Right atrium auricular region (tissue), 2 donors: ENCODE data around the gene ANKRD16. TPM values are rescaled to one million over a fixed set of nuclear protein-coding genes. Genes with fewer than 3 reads are reported as not detected.

ENCODE experiments used
- DNase-seq: peaks from one replicate; pipeline ENCODE4 v3.0.0-alpha.2; 2019; ENCODE audit warnings: low spot score
- H3K27ac ChIP-seq, 2 donors: fragments of 200-600 bp; sonication (generic); 1 replicate in 1 of 2; 2 replicates in 1 of 2; pipeline ENCODE4 v1.5.1; 2016 to 2019
- H3K27me3 ChIP-seq, 2 donors: fragments of 200-600 bp; sonication (generic); one replicate each; pipeline versions ENCODE4 v1.5.1 to v1.6.0; 2017 to 2019
- H3K36me3 ChIP-seq: fragments of 200-600 bp; sonication (generic); one replicate; pipeline ENCODE4 v1.5.1; 2016
- H3K4me1 ChIP-seq, 2 donors: fragments of 200-600 bp; sonication (generic); one replicate each; pipeline versions ENCODE4 v1.5.1 to v1.6.0; 2017 to 2019
- H3K4me3 ChIP-seq, 2 donors: fragments of 200-600 bp; sonication (generic); 1 replicate in 1 of 2; 2 replicates in 1 of 2; pipeline ENCODE4 v1.5.1; 2017 to 2019; ENCODE audit warnings: mild to moderate bottlenecking in 1 of 2, moderate library complexity in 1 of 2
- H3K9me3 ChIP-seq, 2 donors: fragments of 200-600 bp; sonication (generic); one replicate each; pipeline ENCODE4 v1.5.1; 2019
- CTCF ChIP-seq, 2 donors: fragments of 200-600 bp; sonication (generic); IDR thresholded peaks; one replicate each; pipeline ENCODE4 v1.5.1; 2019; ENCODE audit warnings: antibody characterized with exemption in 2 of 2
- total RNA-seq, 2 donors: library from RNA; depleted of rRNA; stranded (reverse); fragments of >200 nt; gene quantifications; one replicate each; pipeline ENCODE4 v1.1.0, GENCODE V29; 2016

The ANKRD16 gene
- 1 to 10 TPM; 1.9 to 3.5 TPM for total RNA-seq

DNA sequence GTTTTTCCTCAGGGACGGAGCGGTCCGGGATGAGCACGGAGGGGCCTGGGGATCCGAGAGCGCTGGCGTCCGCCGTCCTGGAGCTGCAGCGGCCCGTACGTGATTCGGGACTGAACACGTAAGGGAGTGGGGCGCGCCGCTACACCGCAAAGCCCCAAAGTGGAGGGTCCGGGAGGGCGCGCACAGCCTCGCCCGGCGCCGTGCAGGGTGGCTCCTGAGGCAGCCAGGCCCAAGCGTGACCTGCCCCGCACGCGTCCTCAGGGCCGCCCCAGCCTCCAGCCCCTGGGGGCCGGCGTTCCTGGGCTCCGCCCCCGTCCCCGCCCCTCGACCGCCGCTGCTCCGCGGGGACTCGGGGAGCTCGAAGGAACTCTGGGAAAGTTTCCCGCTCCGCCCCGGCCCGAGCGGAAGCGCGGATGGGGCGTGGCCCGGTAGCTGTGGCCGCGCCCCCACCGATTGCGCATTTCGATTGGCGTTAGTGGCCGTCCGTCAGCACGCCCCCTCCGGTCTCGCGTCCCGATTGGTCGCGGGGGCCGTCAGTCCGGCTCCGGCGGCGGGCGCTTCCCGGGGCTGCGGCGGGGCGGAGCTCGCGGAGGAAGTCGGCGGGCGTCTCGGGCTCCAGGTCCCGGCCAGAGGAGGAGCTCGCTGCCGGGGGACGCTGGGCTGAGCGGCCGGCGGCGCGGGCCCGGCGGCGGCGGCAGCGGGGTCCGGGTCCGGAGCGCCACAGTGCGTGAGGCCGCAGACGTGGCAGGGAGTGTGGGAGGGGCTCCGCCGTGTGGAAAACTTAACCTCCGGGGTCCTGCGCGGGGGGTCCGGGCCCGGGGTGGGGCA is at the start of gene ANKRD16, which contains the start of gene FBH1:
ANKRD16 (minus strand) TSS at position 270 of the 828 bp plus-strand sequence. CDS start 539 bp downstream, outside the sequence.
FBH1 (plus strand) TSS at position 620 of the 828 bp plus-strand sequence; CDS start at position 723, 103 bp downstream.
- DNase-seq, result peak; percentile 98
- Histone ChIP-seq H3K36me3 (peaks cover 19% of the 10 kb centered on the region), H3K27ac (peak within 1 kb of the TSS; percentile 87 to 88), H3K4me3 (peak within 1 kb of the TSS; percentile 83 to 86), H3K9me3 (no peaks in the 10 kb centered on the region), H3K4me1 (peaks cover 0 to 54% of the 10 kb centered on the region in 2 donors), H3K27me3 (no peaks in the 10 kb centered on the region)
- TF ChIP-seq CTCF (IDR thresholded peaks at IDR 0.05), result no peak

GRCh38 chr10:5938291-5938690 is 48.6 kb upstream of the ANKRD16 start:
- Histone ChIP-seq H3K27me3 (no peaks in the 10 kb centered on the region), H3K36me3 (peaks cover 36% of the 10 kb centered on the region), H3K4me1 (peaks cover 0 to 30% of the 10 kb centered on the region in 2 donors), H3K4me3 (no peak overlapping the region), H3K27ac (no peak overlapping the region), H3K9me3 (no peaks in the 10 kb centered on the region)
- no peak for DNase-seq
- TF ChIP-seq CTCF (IDR thresholded peaks at IDR 0.05), result no peak

DNA sequence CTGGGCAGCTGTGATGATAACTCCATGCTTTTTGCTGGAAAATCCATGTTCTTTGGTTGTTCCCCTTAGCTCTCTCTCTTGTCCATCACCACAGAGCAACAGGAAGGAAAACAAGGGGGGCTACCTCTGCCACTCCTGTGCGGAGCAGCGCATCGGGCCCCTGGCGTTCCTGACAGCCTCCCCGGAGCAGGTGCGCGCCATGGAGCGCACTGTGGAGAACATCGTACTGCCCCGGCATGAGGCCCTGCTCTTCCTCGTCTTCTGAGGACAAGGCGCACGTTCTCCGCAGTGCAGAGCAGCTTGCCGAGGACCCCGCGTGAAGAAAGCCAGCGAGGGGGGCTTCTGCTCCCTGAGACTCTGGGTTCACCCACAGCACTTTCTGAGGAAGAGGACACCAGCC is 47.3 kb upstream of the ANKRD16 start:
- Histone ChIP-seq H3K9me3 (no peaks in the 10 kb centered on the region), H3K36me3 (peaks cover 41% of the 10 kb centered on the region), H3K4me3 (no peak overlapping the region), H3K4me1 (peaks cover 0 to 23% of the 10 kb centered on the region in 2 donors), H3K27ac (no peak overlapping the region), H3K27me3 (no peaks in the 10 kb centered on the region)
- DNase-seq, result no peak
- no peak for TF ChIP-seq CTCF (IDR thresholded peaks at IDR 0.05)

DNA sequence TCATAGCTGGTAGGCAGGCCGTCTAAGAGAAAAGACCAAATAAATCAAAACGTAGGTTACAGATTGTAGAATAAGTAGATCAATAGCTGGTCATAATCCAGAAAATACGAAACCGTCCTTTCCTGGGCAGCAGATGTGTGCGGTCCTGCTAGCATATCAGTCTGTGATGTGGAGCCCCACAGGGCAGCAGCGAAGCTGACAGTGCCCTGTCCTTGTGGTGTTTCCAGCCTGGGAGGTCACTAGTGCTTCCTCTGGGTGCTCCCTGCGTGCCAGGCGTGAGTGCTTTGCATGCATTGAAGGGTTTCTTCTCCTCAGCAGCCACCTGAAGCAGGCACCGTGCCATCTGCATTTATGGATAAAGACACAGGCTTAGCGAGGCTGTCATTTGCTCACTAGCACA is 45.9 kb upstream of the ANKRD16 start:
- TF ChIP-seq CTCF (IDR thresholded peaks at IDR 0.05), result no peak
- DNase-seq, result no peak
- no peaks in the 10 kb centered on the region for H3K27me3 ChIP-seq
- peaks cover 0 to 17% of the 10 kb centered on the region in 2 donors for H3K4me1 ChIP-seq
- peaks cover 54% of the 10 kb centered on the region for H3K36me3 ChIP-seq
- H3K9me3 ChIP-seq, result no peaks in the 10 kb centered on the region
- no peak overlapping the region for H3K4me3 ChIP-seq
- no peak overlapping the region for H3K27ac ChIP-seq

DNA sequence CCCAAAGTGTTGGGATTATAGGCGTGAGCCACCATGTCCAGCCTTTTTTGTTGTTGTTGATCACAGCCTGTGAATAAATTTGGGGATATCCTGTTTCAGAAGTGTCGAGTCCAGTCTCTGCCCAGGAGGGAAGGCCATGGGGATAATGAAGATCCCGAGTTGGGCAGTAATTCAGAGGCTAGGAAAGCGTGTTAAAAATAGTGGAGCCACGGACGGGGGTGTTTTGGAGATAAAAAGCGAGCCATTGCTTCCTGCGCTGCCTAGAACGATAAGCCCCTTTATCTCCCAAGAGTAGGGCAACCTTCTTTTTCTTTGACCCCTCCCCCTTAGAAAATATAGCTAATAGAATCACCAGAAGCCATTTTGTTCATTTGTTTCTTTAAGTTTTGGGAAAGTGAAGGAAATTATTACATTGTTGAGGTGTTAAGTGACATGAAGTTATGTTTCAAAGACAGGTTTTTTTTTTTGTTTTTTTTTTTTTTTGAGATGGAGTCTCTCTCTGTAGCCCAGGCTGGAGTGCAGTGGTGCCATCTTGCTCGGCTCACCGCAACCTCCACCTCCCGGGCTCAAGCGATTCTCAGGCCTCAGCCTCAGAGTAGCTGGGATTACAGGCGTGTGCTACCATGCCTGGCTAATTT is 44.3 kb upstream of the ANKRD16 start:
- Histone ChIP-seq H3K4me3 (no peak overlapping the region), H3K9me3 (no peaks in the 10 kb centered on the region), H3K4me1 (peaks cover 0 to 17% of the 10 kb centered on the region in 2 donors), H3K27me3 (no peaks in the 10 kb centered on the region), H3K27ac (no peak overlapping the region), H3K36me3 (peaks cover 70% of the 10 kb centered on the region)
- no peak for DNase-seq
- no peak for TF ChIP-seq CTCF (IDR thresholded peaks at IDR 0.05)
